ENCODE results near the gene GRM4.

- TF ChIP-seq CTCF (IDR thresholded peaks at IDR 0.05) (no peak), POLR2A (IDR thresholded peaks at IDR 0.05) (no peak), EP300 (IDR thresholded peaks at IDR 0.05) (no peak)
These were observed 43.7 kb downstream of the GRM4 start for GRCh38 chr6:34102099-34102656.
